ENCODE data around the gene ACOXL. TPM values are rescaled to one million over a fixed set of nuclear protein-coding genes. Genes with fewer than 3 reads are reported as not detected.
A peak's percentile ranks its signal among the peaks of the same experiment; 100 is the strongest.

The ACOXL gene
- total and polyA plus RNA-seq, 9 of the 15 experiments (the other 6 are each of a cell fraction or from before 2014, with no cell fraction given) = 0.31 to 0.56 TPM; not detected in 7

DNA sequence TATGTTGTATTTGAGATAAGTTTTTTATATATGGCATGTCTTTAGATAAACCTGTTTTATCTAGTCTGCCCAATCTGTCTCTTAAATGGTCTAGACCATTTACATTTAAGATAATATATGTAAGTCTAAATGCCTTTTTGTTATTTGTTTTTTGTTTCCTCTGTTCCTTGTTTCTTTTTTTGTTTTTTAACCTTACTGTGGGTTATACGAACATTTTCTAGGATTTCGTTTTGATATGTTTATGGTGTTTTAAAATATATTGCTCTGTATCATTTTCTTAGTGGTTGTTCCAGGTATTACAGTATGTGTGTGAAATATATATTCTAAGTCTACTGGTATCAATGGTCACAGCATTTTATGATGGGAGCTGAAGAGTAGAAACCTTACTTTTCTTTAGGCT lies 401.7 kb downstream of the ACOXL start:
- Histone ChIP-seq H3K27ac (ENCODE audit: extremely low read depth, low read depth, low read length) (no peak overlapping the region), H3K9ac (ENCODE audit: insufficient read depth in 1 of 2, low read depth in 2 of 2, low read length in 2 of 2) (no peak overlapping the region), H3K4me3 (no peak overlapping the region), H3K4me1 (replicated peaks in 1 of 2; ENCODE audit: control insufficient read depth in 2 of 2, insufficient read depth in 2 of 2, low read length in 2 of 2) (peaks cover 0 to 6% of the 10 kb centered on the region in 2 experiments; a peak in 2 of 5 replicates), H3K4me2 (ENCODE audit: insufficient read depth, low read length) (no peak overlapping the region), H3K9me3 (replicated peaks; ENCODE audit: control insufficient read depth, insufficient read depth, low read depth, low read length) (no peaks in the 10 kb centered on the region), H3K9me1 (ENCODE audit: control insufficient read depth, insufficient read depth, low read length) (no peaks in the 10 kb centered on the region), H3K79me2 (ENCODE audit: control insufficient read depth, insufficient read depth, low read length) (peaks cover 56% of the 10 kb centered on the region), H3K36me3 (ENCODE audit: control insufficient read depth, insufficient read depth, low read length) (peaks cover 74% of the 10 kb centered on the region; the same call in 2 of the 3 replicates), H3K27me3 (ENCODE audit: control insufficient read depth in 2 of 2, insufficient read depth in 2 of 2, low read length in 2 of 2) (no peaks in the 10 kb centered on the region), H2AFZ (ENCODE audit: low read depth, low read length) (no peak overlapping the region), H4K20me1 (replicated peaks; ENCODE audit: control insufficient read depth, insufficient read depth, low read length) (no peaks in the 10 kb centered on the region; the same call in 1 of the 2 replicates)
- FAIRE-seq (no peak), ATAC-seq (0 out of 3 replicates have a peak, but pooled peaks have one; percentile 43), DNase-seq (ENCODE audit: extremely low read depth in 1 of 4, low spot score in 3 of 4) (peak in 1 of 4 experiments; percentile 30)
- ChIA-PET CTCF (ENCODE audit: low intra/inter-chr PET ratio) (no interaction called here), POLR2A (interaction anchor here (2.3 kb wide), 1 partner anchor 10 kb away, joined by 9 read pairs; no protein-coding TSS in a partner anchor)
- in situ Hi-C loops (cut with MboI) (no loop called here), intact Hi-C loops (cut with micrococcal nuclease) (no loop called here)
- 75% methylated on average over 2 of the region's 2 CpGs for whole genome bisulfite sequencing (ENCODE audit: insufficient coverage, low coverage, missing lambda C conversion rate)
- peak; percentile 38 for TF ChIP-seq ARID1B (IDR thresholded peaks at IDR 0.05)
- 0 out of 2 replicates have a peak, but pooled peaks have one; percentile 7 for TF ChIP-seq TAL1 (IDR thresholded peaks at IDR 0.05)
- TF ChIP-seq, protein P1, sequence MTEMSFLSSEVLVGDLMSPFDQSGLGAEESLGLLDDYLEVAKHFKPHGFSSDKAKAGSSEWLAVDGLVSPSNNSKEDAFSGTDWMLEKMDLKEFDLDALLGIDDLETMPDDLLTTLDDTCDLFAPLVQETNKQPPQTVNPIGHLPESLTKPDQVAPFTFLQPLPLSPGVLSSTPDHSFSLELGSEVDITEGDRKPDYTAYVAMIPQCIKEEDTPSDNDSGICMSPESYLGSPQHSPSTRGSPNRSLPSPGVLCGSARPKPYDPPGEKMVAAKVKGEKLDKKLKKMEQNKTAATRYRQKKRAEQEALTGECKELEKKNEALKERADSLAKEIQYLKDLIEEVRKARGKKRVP (CRISPR knock-in tag; IDR thresholded peaks at IDR 0.05) = no peak
- TF ChIP-seq, protein P2, sequence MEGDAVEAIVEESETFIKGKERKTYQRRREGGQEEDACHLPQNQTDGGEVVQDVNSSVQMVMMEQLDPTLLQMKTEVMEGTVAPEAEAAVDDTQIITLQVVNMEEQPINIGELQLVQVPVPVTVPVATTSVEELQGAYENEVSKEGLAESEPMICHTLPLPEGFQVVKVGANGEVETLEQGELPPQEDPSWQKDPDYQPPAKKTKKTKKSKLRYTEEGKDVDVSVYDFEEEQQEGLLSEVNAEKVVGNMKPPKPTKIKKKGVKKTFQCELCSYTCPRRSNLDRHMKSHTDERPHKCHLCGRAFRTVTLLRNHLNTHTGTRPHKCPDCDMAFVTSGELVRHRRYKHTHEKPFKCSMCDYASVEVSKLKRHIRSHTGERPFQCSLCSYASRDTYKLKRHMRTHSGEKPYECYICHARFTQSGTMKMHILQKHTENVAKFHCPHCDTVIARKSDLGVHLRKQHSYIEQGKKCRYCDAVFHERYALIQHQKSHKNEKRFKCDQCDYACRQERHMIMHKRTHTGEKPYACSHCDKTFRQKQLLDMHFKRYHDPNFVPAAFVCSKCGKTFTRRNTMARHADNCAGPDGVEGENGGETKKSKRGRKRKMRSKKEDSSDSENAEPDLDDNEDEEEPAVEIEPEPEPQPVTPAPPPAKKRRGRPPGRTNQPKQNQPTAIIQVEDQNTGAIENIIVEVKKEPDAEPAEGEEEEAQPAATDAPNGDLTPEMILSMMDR (IDR thresholded peaks at IDR 0.05 in 2 of 3, conservative IDR thresholded peaks at IDR 0.05 in 1 of 3; ENCODE audit: insufficient read depth in 2 of 3, low read depth in 1 of 3, low read length in 3 of 3) = peak in 1 of 3 experiments; percentile 16; a peak in 2 of 6 replicates
- BruUV-seq (replicated peaks) = no TSS peak

All from K562 (cell line).